HL-60 (cell line): ENCODE results near the gene ADAMTS1.

Experiments
- GABPA ChIP-seq: IDR thresholded peaks from 2 replicates; pipeline ENCODE4 v1.6.1; 2012; ENCODE audit warnings: low read depth
- POLR2AphosphoS5 ChIP-seq: IDR thresholded peaks from 2 replicates; pipeline ENCODE4 v1.6.1; 2012; ENCODE audit warnings: low read depth
- TF ChIP-seq, protein P1 (sequence below): IDR thresholded peaks from one replicate; pipeline ENCODE4 v1.5.1; 2011; ENCODE audit warnings: low read length, control low read depth, inconsistent platforms; ENCODE audit not compliant: insufficient read depth
- TF ChIP-seq, protein P2 (sequence below): IDR thresholded peaks from 2 replicates; pipeline ENCODE4 v1.6.1; 2012; ENCODE audit warnings: low read depth; ENCODE audit not compliant: insufficient replicate concordance

DNA sequence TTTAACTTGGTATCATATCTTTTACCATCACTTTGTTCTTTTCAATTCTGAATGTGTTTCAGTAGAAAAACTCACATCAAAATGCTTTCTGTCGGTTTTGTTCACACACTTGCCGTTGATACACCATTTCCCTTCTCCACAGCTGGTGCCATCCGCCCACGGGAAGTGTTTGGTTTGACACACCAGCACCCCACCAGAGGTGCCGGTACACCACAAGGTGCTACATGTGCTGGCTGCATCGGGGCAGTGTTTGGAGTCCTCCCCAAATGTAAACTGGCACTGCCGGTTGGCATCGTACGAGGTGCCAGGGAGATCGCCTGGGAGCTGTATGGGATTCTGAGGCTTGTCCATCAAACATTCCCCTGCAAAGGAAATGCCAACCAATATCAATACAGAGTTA is 5.0 kb downstream of the ADAMTS1 start:
- TF ChIP-seq, protein P1, sequence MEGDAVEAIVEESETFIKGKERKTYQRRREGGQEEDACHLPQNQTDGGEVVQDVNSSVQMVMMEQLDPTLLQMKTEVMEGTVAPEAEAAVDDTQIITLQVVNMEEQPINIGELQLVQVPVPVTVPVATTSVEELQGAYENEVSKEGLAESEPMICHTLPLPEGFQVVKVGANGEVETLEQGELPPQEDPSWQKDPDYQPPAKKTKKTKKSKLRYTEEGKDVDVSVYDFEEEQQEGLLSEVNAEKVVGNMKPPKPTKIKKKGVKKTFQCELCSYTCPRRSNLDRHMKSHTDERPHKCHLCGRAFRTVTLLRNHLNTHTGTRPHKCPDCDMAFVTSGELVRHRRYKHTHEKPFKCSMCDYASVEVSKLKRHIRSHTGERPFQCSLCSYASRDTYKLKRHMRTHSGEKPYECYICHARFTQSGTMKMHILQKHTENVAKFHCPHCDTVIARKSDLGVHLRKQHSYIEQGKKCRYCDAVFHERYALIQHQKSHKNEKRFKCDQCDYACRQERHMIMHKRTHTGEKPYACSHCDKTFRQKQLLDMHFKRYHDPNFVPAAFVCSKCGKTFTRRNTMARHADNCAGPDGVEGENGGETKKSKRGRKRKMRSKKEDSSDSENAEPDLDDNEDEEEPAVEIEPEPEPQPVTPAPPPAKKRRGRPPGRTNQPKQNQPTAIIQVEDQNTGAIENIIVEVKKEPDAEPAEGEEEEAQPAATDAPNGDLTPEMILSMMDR = no peak
- no peak for TF ChIP-seq POLR2AphosphoS5
- TF ChIP-seq, protein P2, sequence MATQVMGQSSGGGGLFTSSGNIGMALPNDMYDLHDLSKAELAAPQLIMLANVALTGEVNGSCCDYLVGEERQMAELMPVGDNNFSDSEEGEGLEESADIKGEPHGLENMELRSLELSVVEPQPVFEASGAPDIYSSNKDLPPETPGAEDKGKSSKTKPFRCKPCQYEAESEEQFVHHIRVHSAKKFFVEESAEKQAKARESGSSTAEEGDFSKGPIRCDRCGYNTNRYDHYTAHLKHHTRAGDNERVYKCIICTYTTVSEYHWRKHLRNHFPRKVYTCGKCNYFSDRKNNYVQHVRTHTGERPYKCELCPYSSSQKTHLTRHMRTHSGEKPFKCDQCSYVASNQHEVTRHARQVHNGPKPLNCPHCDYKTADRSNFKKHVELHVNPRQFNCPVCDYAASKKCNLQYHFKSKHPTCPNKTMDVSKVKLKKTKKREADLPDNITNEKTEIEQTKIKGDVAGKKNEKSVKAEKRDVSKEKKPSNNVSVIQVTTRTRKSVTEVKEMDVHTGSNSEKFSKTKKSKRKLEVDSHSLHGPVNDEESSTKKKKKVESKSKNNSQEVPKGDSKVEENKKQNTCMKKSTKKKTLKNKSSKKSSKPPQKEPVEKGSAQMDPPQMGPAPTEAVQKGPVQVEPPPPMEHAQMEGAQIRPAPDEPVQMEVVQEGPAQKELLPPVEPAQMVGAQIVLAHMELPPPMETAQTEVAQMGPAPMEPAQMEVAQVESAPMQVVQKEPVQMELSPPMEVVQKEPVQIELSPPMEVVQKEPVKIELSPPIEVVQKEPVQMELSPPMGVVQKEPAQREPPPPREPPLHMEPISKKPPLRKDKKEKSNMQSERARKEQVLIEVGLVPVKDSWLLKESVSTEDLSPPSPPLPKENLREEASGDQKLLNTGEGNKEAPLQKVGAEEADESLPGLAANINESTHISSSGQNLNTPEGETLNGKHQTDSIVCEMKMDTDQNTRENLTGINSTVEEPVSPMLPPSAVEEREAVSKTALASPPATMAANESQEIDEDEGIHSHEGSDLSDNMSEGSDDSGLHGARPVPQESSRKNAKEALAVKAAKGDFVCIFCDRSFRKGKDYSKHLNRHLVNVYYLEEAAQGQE = no peak
- TF ChIP-seq GABPA = no peak
